Astrocyte (in vitro differentiated cells and primary cell): ENCODE results near the gene SCART1. TPM values are rescaled to one million over a fixed set of nuclear protein-coding genes. Genes with fewer than 3 reads are reported as not detected.

Experiments used
- DNase-seq: peaks from one replicate; pipeline ENCODE4 v3.0.0-alpha.2; 2010; ENCODE audit warnings: low read depth
- FAIRE-seq: peaks from 2 replicates; lab custom pipeline; 2011; peaks lifted over from hg19 to GRCh38; lab: Jason Lieb, UNC
- H2AFZ ChIP-seq: 2 replicates; pipeline ENCODE4 v1.6.0; 2012; ENCODE audit warnings: low read depth, low read length, inconsistent platforms
- H3K27ac ChIP-seq: 2 replicates; pipeline ENCODE4 v1.5.1; 2011; ENCODE audit warnings: low read depth, low read length, inconsistent platforms
- H3K27me3 ChIP-seq: 2 replicates; pipeline ENCODE4 v1.6.0; 2011; ENCODE audit warnings: low read length, inconsistent platforms; ENCODE audit not compliant: insufficient read depth
- H3K36me3 ChIP-seq: 2 replicates; pipeline ENCODE4 v1.5.1; 2011; ENCODE audit warnings: low read length, inconsistent platforms; ENCODE audit not compliant: insufficient read depth
- H3K4me1 ChIP-seq: 2 replicates; pipeline ENCODE4 v1.5.1; 2011; ENCODE audit warnings: low read length, inconsistent platforms; ENCODE audit not compliant: insufficient read depth
- H3K4me2 ChIP-seq: 2 replicates; pipeline ENCODE4 v1.6.0; 2012; ENCODE audit warnings: low read length, inconsistent platforms
- H3K4me3 ChIP-seq: 2 replicates; pipeline ENCODE4 v1.5.1; 2011; ENCODE audit warnings: low read depth, mild to moderate bottlenecking, low read length, inconsistent platforms; ENCODE audit not compliant: insufficient read depth
- H3K79me2 ChIP-seq: 2 replicates; pipeline ENCODE4 v1.6.0; 2012; ENCODE audit warnings: mild to moderate bottlenecking, low read length, inconsistent platforms; ENCODE audit not compliant: insufficient read depth
- H3K9ac ChIP-seq: 2 replicates; pipeline ENCODE4 v1.6.0; 2012; ENCODE audit warnings: mild to moderate bottlenecking, low read length, inconsistent platforms
- H3K9me3 ChIP-seq: 2 replicates; pipeline ENCODE4 v1.5.1; 2012; ENCODE audit warnings: low read depth, mild to moderate bottlenecking, low read length, inconsistent platforms; ENCODE audit not compliant: insufficient read depth
- H4K20me1 ChIP-seq: 2 replicates; pipeline ENCODE4 v1.6.0; 2012; ENCODE audit warnings: low read length, inconsistent platforms; ENCODE audit not compliant: insufficient read depth
- H3K27ac Mint-ChIP-seq: one replicate; pipeline ENCODE4 v1.8.0; 2021; ENCODE audit warnings: mild to moderate bottlenecking, mixed read lengths; ENCODE audit not compliant: unreplicated experiment
- H3K27me3 Mint-ChIP-seq: one replicate; pipeline ENCODE4 v1.8.0; 2021; ENCODE audit warnings: low read depth, mixed read lengths; ENCODE audit not compliant: unreplicated experiment
- H3K36me3 Mint-ChIP-seq: one replicate; pipeline ENCODE4 v1.8.0; 2021; ENCODE audit warnings: low read depth, mixed read lengths; ENCODE audit not compliant: unreplicated experiment
- H3K4me1 Mint-ChIP-seq: one replicate; pipeline ENCODE4 v1.8.0; 2021; ENCODE audit warnings: low read depth, mixed read lengths; ENCODE audit not compliant: unreplicated experiment
- H3K4me3 Mint-ChIP-seq: one replicate; pipeline ENCODE4 v1.8.0; 2021; ENCODE audit warnings: mild to moderate bottlenecking, moderate library complexity, mixed read lengths; ENCODE audit not compliant: unreplicated experiment
- H3K9me3 Mint-ChIP-seq: one replicate; pipeline ENCODE4 v1.8.0; 2021; ENCODE audit warnings: mild to moderate bottlenecking, mixed read lengths; ENCODE audit not compliant: unreplicated experiment
- EZH2 ChIP-seq: IDR thresholded peaks from 2 replicates; pipeline ENCODE4 v1.6.1; 2012; ENCODE audit warnings: mild to moderate bottlenecking, low read length, inconsistent platforms; ENCODE audit not compliant: insufficient read depth
- total RNA-seq: library from RNA; stranded (reverse); gene quantifications from 2 replicates; pipeline ENCODE4 v1.2.1, GENCODE V29; 2021
- TF ChIP-seq, protein P1 (sequence below): IDR thresholded peaks from 2 replicates; pipeline ENCODE4 v1.5.1; 2011; ENCODE audit warnings: low read depth, mild to moderate bottlenecking, inconsistent platforms, low read length, moderate library complexity; ENCODE audit not compliant: insufficient read depth

SCART1 gene
- total RNA-seq, 1 donor from 2014 or later = 0.50 TPM

DNA sequence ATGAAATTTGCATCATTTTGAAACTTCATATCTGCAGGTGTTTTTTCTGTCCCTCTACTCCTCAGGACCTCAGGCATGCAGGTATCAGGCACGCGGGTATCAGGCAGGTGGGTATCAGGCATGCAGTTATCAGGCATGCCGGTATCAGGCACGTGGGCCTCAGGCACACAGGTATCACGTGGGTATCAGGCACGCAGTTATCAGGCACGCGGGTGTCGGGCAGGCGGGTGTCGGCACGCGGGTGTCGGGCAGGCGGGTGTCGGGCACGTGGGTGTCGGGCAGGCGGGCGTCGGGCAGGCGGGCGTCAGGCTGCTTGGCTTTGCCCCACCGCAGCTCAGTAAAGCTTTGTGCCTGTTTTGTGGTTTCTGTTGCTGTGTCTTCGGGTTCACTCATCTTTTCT is 38.0 kb upstream of the SCART1 start:
- H3K79me2 ChIP-seq = peaks cover 34% of the 10 kb centered on the region

DNA sequence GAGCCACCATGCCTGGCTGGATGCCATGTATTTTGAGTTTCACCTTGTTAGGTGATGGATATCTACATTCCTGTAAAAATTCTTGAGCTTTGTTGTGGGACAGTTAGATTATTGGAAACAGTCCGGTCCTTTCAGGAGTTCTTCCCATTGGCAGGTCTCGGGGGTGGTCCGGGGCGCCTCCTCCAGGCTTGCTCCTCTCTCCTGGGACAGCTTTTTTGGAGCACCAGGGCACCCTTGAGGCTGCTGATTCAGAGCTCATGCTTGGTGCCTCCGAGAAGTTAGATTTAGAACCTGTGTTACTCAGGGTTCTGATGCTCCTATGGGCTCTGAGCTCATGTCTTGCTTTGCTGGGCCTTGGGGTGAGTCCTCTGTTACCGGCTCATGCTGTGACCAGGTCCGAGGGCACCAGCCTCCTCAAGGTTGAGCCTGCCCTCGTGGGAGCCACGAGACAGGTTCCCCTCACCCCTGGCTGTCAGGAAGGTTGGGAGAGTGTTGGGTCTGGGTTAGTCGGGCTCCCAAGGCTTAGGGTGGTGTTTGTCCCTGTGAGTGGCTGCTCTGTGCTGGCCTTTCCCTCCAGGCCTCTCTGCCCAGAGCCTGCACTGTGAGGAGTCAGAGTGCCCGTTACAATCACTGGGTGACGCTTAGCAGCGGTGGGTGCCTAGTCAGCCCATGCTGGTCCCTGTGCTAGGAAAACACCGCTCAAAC is 35.3 kb upstream of the SCART1 start:
- no peak overlapping the region for H3K9ac ChIP-seq
- Mint-ChIP-seq H3K4me3 (no peak overlapping the region), H3K27me3 (no peaks in the 10 kb centered on the region), H3K4me1 (no peaks in the 10 kb centered on the region), H3K27ac (no peak overlapping the region), H3K36me3 (peaks cover 26% of the 10 kb centered on the region), H3K9me3 (peaks cover 8% of the 10 kb centered on the region)
- no peak overlapping the region for H3K4me2 ChIP-seq
- H3K27ac ChIP-seq = no peak overlapping the region
- no peak overlapping the region for H3K4me3 ChIP-seq
- FAIRE-seq (no peak), DNase-seq (no peak)
- H3K27me3 ChIP-seq = no peaks in the 10 kb centered on the region
- H3K36me3 ChIP-seq = peaks cover 8% of the 10 kb centered on the region
- H3K4me1 ChIP-seq = no peaks in the 10 kb centered on the region
- H4K20me1 ChIP-seq = peaks cover 53% of the 10 kb centered on the region
- peaks cover 11% of the 10 kb centered on the region for H3K79me2 ChIP-seq
- no peak for TF ChIP-seq EZH2
- TF ChIP-seq, protein P1, sequence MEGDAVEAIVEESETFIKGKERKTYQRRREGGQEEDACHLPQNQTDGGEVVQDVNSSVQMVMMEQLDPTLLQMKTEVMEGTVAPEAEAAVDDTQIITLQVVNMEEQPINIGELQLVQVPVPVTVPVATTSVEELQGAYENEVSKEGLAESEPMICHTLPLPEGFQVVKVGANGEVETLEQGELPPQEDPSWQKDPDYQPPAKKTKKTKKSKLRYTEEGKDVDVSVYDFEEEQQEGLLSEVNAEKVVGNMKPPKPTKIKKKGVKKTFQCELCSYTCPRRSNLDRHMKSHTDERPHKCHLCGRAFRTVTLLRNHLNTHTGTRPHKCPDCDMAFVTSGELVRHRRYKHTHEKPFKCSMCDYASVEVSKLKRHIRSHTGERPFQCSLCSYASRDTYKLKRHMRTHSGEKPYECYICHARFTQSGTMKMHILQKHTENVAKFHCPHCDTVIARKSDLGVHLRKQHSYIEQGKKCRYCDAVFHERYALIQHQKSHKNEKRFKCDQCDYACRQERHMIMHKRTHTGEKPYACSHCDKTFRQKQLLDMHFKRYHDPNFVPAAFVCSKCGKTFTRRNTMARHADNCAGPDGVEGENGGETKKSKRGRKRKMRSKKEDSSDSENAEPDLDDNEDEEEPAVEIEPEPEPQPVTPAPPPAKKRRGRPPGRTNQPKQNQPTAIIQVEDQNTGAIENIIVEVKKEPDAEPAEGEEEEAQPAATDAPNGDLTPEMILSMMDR = no peak
- no peak overlapping the region for H2AFZ ChIP-seq
- no peaks in the 10 kb centered on the region for H3K9me3 ChIP-seq

More for the DNA sequence above, 38.0 kb upstream of the SCART1 start:
- Histone ChIP-seq H3K36me3 (peaks cover 17% of the 10 kb centered on the region), H3K4me2 (no peak overlapping the region), H3K4me3 (no peak overlapping the region), H2AFZ (no peak overlapping the region), H4K20me1 (peaks cover 46% of the 10 kb centered on the region), H3K27me3 (no peaks in the 10 kb centered on the region), H3K4me1 (no peaks in the 10 kb centered on the region), H3K9me3 (no peaks in the 10 kb centered on the region), H3K27ac (no peak overlapping the region), H3K9ac (no peak overlapping the region)
- Mint-ChIP-seq H3K9me3 (peaks cover 19% of the 10 kb centered on the region), H3K27me3 (no peaks in the 10 kb centered on the region), H3K4me1 (no peaks in the 10 kb centered on the region), H3K36me3 (peaks cover 43% of the 10 kb centered on the region), H3K4me3 (no peak overlapping the region), H3K27ac (no peak overlapping the region)
- FAIRE-seq (no peak), DNase-seq (no peak)
- TF ChIP-seq, protein P1 = no peak
- TF ChIP-seq EZH2 = no peak
